ENCODE data around the gene NPHP4. TPM values are rescaled to one million over a fixed set of nuclear protein-coding genes. Genes with fewer than 3 reads are reported as not detected.

Gene NPHP4
- total RNA-seq, 2 experiments from 2014 or later = 6.2 to 7.7 TPM

GRCh38 chr1:5849550-5849949, 142.7 kb downstream of the NPHP4 start:
- Mint-ChIP-seq H3K4me1 (ENCODE audit: low read depth) (no peaks in the 10 kb centered on the region), H3K36me3 (ENCODE audit: low read depth) (no peaks in the 10 kb centered on the region), H3K27ac (no peak overlapping the region), H3K27me3 (peaks cover 7% of the 10 kb centered on the region), H3K9me3 (no peaks in the 10 kb centered on the region), H3K4me3 (no peak overlapping the region)
- intact Hi-C loops (cut with DNase I, micrococcal nuclease) = no loop called here
- ATAC-seq (ENCODE audit: poor library complexity) (no peak), DNase-seq (no peak)
- Histone ChIP-seq H3K27me3 (ENCODE audit: control insufficient read depth in 1 of 2, insufficient read depth in 2 of 2, low read length in 2 of 2) (peaks cover 0 to 3% of the 10 kb centered on the region in 2 experiments), H3K27ac (ENCODE audit: low read depth in 1 of 2, low read length in 2 of 2) (no peak overlapping the region), H3K36me3 (ENCODE audit: insufficient read depth, low read length) (no peaks in the 10 kb centered on the region), H3K4me1 (ENCODE audit: insufficient read depth, low read length) (no peaks in the 10 kb centered on the region), H3K4me3 (ENCODE audit: low read length) (no peak overlapping the region), H3K9me3 (ENCODE audit: control insufficient read depth in 1 of 2, insufficient read depth in 1 of 2, low read length in 2 of 2) (peaks cover 0 to 35% of the 10 kb centered on the region in 2 experiments)
- TF ChIP-seq, protein P1, sequence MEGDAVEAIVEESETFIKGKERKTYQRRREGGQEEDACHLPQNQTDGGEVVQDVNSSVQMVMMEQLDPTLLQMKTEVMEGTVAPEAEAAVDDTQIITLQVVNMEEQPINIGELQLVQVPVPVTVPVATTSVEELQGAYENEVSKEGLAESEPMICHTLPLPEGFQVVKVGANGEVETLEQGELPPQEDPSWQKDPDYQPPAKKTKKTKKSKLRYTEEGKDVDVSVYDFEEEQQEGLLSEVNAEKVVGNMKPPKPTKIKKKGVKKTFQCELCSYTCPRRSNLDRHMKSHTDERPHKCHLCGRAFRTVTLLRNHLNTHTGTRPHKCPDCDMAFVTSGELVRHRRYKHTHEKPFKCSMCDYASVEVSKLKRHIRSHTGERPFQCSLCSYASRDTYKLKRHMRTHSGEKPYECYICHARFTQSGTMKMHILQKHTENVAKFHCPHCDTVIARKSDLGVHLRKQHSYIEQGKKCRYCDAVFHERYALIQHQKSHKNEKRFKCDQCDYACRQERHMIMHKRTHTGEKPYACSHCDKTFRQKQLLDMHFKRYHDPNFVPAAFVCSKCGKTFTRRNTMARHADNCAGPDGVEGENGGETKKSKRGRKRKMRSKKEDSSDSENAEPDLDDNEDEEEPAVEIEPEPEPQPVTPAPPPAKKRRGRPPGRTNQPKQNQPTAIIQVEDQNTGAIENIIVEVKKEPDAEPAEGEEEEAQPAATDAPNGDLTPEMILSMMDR (IDR thresholded peaks at IDR 0.05) = no peak
- POLR2A ChIA-PET = no interaction called here
- CTCF ChIA-PET = no interaction called here

DNA sequence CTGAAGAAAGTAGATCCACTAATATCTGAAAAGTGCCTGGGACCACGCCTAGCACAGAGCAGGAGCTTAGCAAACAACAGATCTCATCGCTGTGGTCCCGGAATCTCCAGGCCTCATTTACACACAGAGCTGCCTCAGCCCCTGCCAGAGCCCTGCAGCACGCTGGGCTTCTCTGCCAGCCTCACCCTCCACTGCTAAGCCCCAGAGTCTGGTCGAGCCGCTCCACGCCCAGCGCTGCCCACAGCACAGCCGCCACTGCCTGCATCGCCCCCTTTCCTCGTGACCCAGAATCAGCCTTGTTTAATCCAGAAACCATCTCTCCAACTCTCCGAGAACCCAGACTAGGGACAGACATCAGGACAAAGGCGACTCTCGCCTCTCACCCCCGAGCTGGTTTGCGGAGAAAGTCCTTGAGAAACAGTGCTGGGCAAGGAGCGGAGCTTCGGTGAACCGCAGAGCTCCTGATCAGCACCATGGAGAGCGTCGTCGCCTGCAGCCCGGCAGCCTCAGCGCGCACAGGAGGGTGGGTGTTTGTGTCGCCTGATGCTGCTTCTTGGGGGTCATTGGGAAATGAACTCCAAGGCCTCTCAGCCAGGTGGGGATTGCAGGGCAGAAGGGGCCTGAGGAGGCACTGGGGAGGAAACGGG, 145.1 kb downstream of the NPHP4 start:
- H3K27me3 ChIP-seq (ENCODE audit: control insufficient read depth in 1 of 2, insufficient read depth in 2 of 2, low read length in 2 of 2) = peaks cover 0 to 3% of the 10 kb centered on the region in 2 experiments
- H3K36me3 Mint-ChIP-seq (ENCODE audit: low read depth) = no peaks in the 10 kb centered on the region

DNA sequence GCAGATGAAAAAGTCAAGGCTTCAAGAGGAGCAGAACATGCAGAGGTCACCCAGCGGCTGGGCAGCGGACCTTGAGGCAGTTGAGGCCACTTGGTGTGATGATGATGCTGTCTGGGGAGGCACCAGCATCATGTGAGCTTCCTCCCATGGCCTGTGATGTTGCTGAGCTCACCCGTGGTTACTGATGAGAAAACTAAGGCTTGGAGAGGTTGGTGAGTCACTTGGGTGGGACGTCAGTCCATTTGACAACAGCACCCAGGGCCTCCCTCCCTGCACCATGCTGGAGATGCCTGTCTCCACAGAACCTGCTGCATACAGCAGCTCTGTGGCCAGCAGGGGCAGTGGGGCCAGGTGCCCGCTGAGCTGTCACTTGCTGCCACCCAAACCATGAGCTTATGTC, 146.8 kb downstream of the NPHP4 start:
- TF ChIP-seq, protein P1 (IDR thresholded peaks at IDR 0.05) = no peak
- Mint-ChIP-seq H3K9me3 (no peaks in the 10 kb centered on the region), H3K36me3 (ENCODE audit: low read depth) (no peaks in the 10 kb centered on the region), H3K4me3 (no peak overlapping the region), H3K27ac (no peak overlapping the region), H3K27me3 (peaks cover 7% of the 10 kb centered on the region), H3K4me1 (ENCODE audit: low read depth) (no peaks in the 10 kb centered on the region)
- ChIA-PET POLR2A (no interaction called here), CTCF (no interaction called here)
- intact Hi-C loops (cut with DNase I, micrococcal nuclease) = no loop called here
- H3K4me1 ChIP-seq (ENCODE audit: insufficient read depth, low read length) = no peaks in the 10 kb centered on the region
- no peaks in the 10 kb centered on the region for H3K27me3 ChIP-seq (ENCODE audit: control insufficient read depth in 1 of 2, insufficient read depth in 2 of 2, low read length in 2 of 2)
- peaks cover 0 to 26% of the 10 kb centered on the region in 2 experiments for H3K9me3 ChIP-seq (ENCODE audit: control insufficient read depth in 1 of 2, insufficient read depth in 1 of 2, low read length in 2 of 2)
- DNase-seq = no peak
- H3K36me3 ChIP-seq (ENCODE audit: insufficient read depth, low read length) = no peaks in the 10 kb centered on the region
- no peak overlapping the region for H3K4me3 ChIP-seq (ENCODE audit: low read length)
- ATAC-seq (ENCODE audit: poor library complexity) = no peak
- H3K27ac ChIP-seq (ENCODE audit: low read depth in 1 of 2, low read length in 2 of 2) = no peak overlapping the region

More for the DNA sequence above, 145.1 kb downstream of the NPHP4 start:
- intact Hi-C loops (cut with DNase I, micrococcal nuclease) = no loop called here
- TF ChIP-seq, protein P1 (IDR thresholded peaks at IDR 0.05) = no peak
- ATAC-seq (ENCODE audit: poor library complexity) (no peak), DNase-seq (no peak)
- H3K4me1 ChIP-seq (ENCODE audit: insufficient read depth, low read length) = no peaks in the 10 kb centered on the region
- Mint-ChIP-seq H3K27me3 (peaks cover 7% of the 10 kb centered on the region), H3K9me3 (no peaks in the 10 kb centered on the region), H3K27ac (no peak overlapping the region), H3K4me1 (ENCODE audit: low read depth) (no peaks in the 10 kb centered on the region), H3K4me3 (no peak overlapping the region)
- no peak overlapping the region for H3K27ac ChIP-seq (ENCODE audit: low read depth in 1 of 2, low read length in 2 of 2)
- POLR2A ChIA-PET = no interaction called here
- H3K9me3 ChIP-seq (ENCODE audit: control insufficient read depth in 1 of 2, insufficient read depth in 1 of 2, low read length in 2 of 2) = peaks cover 0 to 22% of the 10 kb centered on the region in 2 experiments
- no peaks in the 10 kb centered on the region for H3K36me3 ChIP-seq (ENCODE audit: insufficient read depth, low read length)
- CTCF ChIA-PET = no interaction called here
- no peak overlapping the region for H3K4me3 ChIP-seq (ENCODE audit: low read length)

Data from CD4-positive, alpha-beta T cell (primary cell).